ENCODE results near the gene DNASE1L2. TPM values are rescaled to one million over a fixed set of nuclear protein-coding genes. Genes with fewer than 3 reads are reported as not detected.

The DNASE1L2 gene
- polyA plus RNA-seq, 4 donors, result 0.55 to 3.8 (median 1.4) TPM

- peak overlapping the region; percentile 73 to 89 (median 87) for H3K27ac ChIP-seq (ENCODE audit: low read depth in 1 of 3, low read length in 2 of 3)
- DNase-seq (peak; percentile 65 to 68), FAIRE-seq (no peak)
- H3K9me3 ChIP-seq (ENCODE audit: control insufficient read depth in 2 of 2, insufficient read depth in 1 of 2, low read depth in 1 of 2, low read length in 1 of 2), result no peaks in the 10 kb centered on the region
- WGBS, 3 donors, result 3 to 4% (median 4%) methylated on average over 18 to 22 of the region's 22 CpGs
- H3K4me3 ChIP-seq (ENCODE audit: low read depth in 1 of 3, low read length in 3 of 3), result peak overlapping the region; percentile 83 to 99 (median 86)
- peaks cover 0 to 30% (median 3%) of the 10 kb centered on the region in 3 donors for H3K36me3 ChIP-seq (ENCODE audit: control insufficient read depth in 3 of 3, insufficient read depth in 2 of 3, low read depth in 1 of 3, low read length in 3 of 3)
- no peaks in the 10 kb centered on the region for H3K27me3 ChIP-seq (ENCODE audit: control insufficient read depth in 3 of 3, insufficient read depth in 3 of 3, low read length in 3 of 3)
- peaks cover 0 to 11% (median 2%) of the 10 kb centered on the region in 3 donors for H3K4me1 ChIP-seq (ENCODE audit: control insufficient read depth in 3 of 3, insufficient read depth in 2 of 3, low read depth in 1 of 3, low read length in 2 of 3)
These were observed 12.2 kb upstream of the DNASE1L2 start for GRCh38 chr16:2223942-2224486.

GRCh38 chr16:2226245-2226793, 9.9 kb upstream of the DNASE1L2 start:
- H3K9me3 ChIP-seq (ENCODE audit: control insufficient read depth in 2 of 2, insufficient read depth in 1 of 2, low read depth in 1 of 2, low read length in 1 of 2), result no peaks in the 10 kb centered on the region
- H3K36me3 ChIP-seq (ENCODE audit: control insufficient read depth in 3 of 3, insufficient read depth in 2 of 3, low read depth in 1 of 3, low read length in 3 of 3), result peaks cover 4 to 53% (median 8%) of the 10 kb centered on the region in 3 donors
- DNase-seq (no peak), FAIRE-seq (no peak)
- H3K27ac ChIP-seq (ENCODE audit: low read depth in 1 of 3, low read length in 2 of 3), result no peak overlapping the region
- WGBS, 3 donors, result 46 to 67% (median 54%) methylated on average over 9 of the region's 9 CpGs
- no peak overlapping the region for H3K4me3 ChIP-seq (ENCODE audit: low read depth in 1 of 3, low read length in 3 of 3)
- peaks cover 0 to 11% (median 2%) of the 10 kb centered on the region in 3 donors for H3K4me1 ChIP-seq (ENCODE audit: control insufficient read depth in 3 of 3, insufficient read depth in 2 of 3, low read depth in 1 of 3, low read length in 2 of 3)
- H3K27me3 ChIP-seq (ENCODE audit: control insufficient read depth in 3 of 3, insufficient read depth in 3 of 3, low read length in 3 of 3), result no peaks in the 10 kb centered on the region

- Histone ChIP-seq H3K4me1 (ENCODE audit: control insufficient read depth in 3 of 3, insufficient read depth in 2 of 3, low read depth in 1 of 3, low read length in 2 of 3) (peaks cover 0 to 11% (median 2%) of the 10 kb centered on the region in 3 donors), H3K27me3 (ENCODE audit: control insufficient read depth in 3 of 3, insufficient read depth in 3 of 3, low read length in 3 of 3) (no peaks in the 10 kb centered on the region), H3K4me3 (ENCODE audit: low read depth in 1 of 3, low read length in 3 of 3) (no peak overlapping the region), H3K27ac (ENCODE audit: low read depth in 1 of 3, low read length in 2 of 3) (no peak overlapping the region), H3K9me3 (ENCODE audit: control insufficient read depth in 2 of 2, insufficient read depth in 1 of 2, low read depth in 1 of 2, low read length in 1 of 2) (no peaks in the 10 kb centered on the region), H3K36me3 (ENCODE audit: control insufficient read depth in 3 of 3, insufficient read depth in 2 of 3, low read depth in 1 of 3, low read length in 3 of 3) (peaks cover 6 to 59% (median 8%) of the 10 kb centered on the region in 3 donors)
- FAIRE-seq (no peak), DNase-seq (no peak)
- 90 to 94% (median 94%) methylated on average over 6 of the region's 6 CpGs for WGBS, 3 donors
These were observed 9.3 kb upstream of the DNASE1L2 start for GRCh38 chr16:2226918-2227317.

- FAIRE-seq (no peak), DNase-seq (no peak)
- no peaks in the 10 kb centered on the region for H3K9me3 ChIP-seq (ENCODE audit: control insufficient read depth in 2 of 2, insufficient read depth in 1 of 2, low read depth in 1 of 2, low read length in 1 of 2)
- 90 to 92% (median 90%) methylated on average over 21 to 25 of the region's 25 CpGs for WGBS, 3 donors
- H3K27ac ChIP-seq (ENCODE audit: low read depth in 1 of 3, low read length in 2 of 3), result no peak overlapping the region
- no peaks in the 10 kb centered on the region for H3K27me3 ChIP-seq (ENCODE audit: control insufficient read depth in 3 of 3, insufficient read depth in 3 of 3, low read length in 3 of 3)
- no peak overlapping the region for H3K4me3 ChIP-seq (ENCODE audit: low read depth in 1 of 3, low read length in 3 of 3)
- H3K4me1 ChIP-seq (ENCODE audit: control insufficient read depth in 3 of 3, insufficient read depth in 2 of 3, low read depth in 1 of 3, low read length in 2 of 3), result peaks cover 0 to 9% (median 2%) of the 10 kb centered on the region in 3 donors
- peaks cover 8 to 72% (median 17%) of the 10 kb centered on the region in 3 donors for H3K36me3 ChIP-seq (ENCODE audit: control insufficient read depth in 3 of 3, insufficient read depth in 2 of 3, low read depth in 1 of 3, low read length in 3 of 3)
These were observed 8.0 kb upstream of the DNASE1L2 start for GRCh38 chr16:2228161-2228824.

- Histone ChIP-seq H3K27ac (ENCODE audit: low read depth in 1 of 3, low read length in 2 of 3) (no peak overlapping the region), H3K36me3 (ENCODE audit: control insufficient read depth in 3 of 3, insufficient read depth in 2 of 3, low read depth in 1 of 3, low read length in 3 of 3) (peaks cover 14 to 78% (median 17%) of the 10 kb centered on the region in 3 donors), H3K4me3 (ENCODE audit: low read depth in 1 of 3, low read length in 3 of 3) (no peak overlapping the region), H3K9me3 (ENCODE audit: control insufficient read depth in 2 of 2, insufficient read depth in 1 of 2, low read depth in 1 of 2, low read length in 1 of 2) (no peaks in the 10 kb centered on the region), H3K27me3 (ENCODE audit: control insufficient read depth in 3 of 3, insufficient read depth in 3 of 3, low read length in 3 of 3) (no peaks in the 10 kb centered on the region), H3K4me1 (ENCODE audit: control insufficient read depth in 3 of 3, insufficient read depth in 2 of 3, low read depth in 1 of 3, low read length in 2 of 3) (peaks cover 0 to 7% (median 2%) of the 10 kb centered on the region in 3 donors)
- DNase-seq (no peak), FAIRE-seq (no peak)
- WGBS, 3 donors, result 84 to 91% (median 89%) methylated on average over 6 to 12 of the region's 12 CpGs
These were observed 7.2 kb upstream of the DNASE1L2 start for GRCh38 chr16:2229091-2229490.

GRCh38 chr16:2229632-2230250, 6.5 kb upstream of the DNASE1L2 start:
- Histone ChIP-seq H3K27me3 (ENCODE audit: control insufficient read depth in 3 of 3, insufficient read depth in 3 of 3, low read length in 3 of 3) (peaks cover 0 to under 1% (median 0%) of the 10 kb centered on the region in 3 donors), H3K36me3 (ENCODE audit: control insufficient read depth in 3 of 3, insufficient read depth in 2 of 3, low read depth in 1 of 3, low read length in 3 of 3) (peaks cover 14 to 84% (median 17%) of the 10 kb centered on the region in 3 donors), H3K4me3 (ENCODE audit: low read depth in 1 of 3, low read length in 3 of 3) (no peak overlapping the region), H3K27ac (ENCODE audit: low read depth in 1 of 3, low read length in 2 of 3) (no peak overlapping the region), H3K4me1 (ENCODE audit: control insufficient read depth in 3 of 3, insufficient read depth in 2 of 3, low read depth in 1 of 3, low read length in 2 of 3) (peaks cover 0 to under 1% (median 0%) of the 10 kb centered on the region in 3 donors), H3K9me3 (ENCODE audit: control insufficient read depth in 2 of 2, insufficient read depth in 1 of 2, low read depth in 1 of 2, low read length in 1 of 2) (no peaks in the 10 kb centered on the region)
- WGBS, 3 donors, result 90 to 93% (median 91%) methylated on average over 19 to 23 of the region's 23 CpGs
- no peak for FAIRE-seq
- DNase-seq, result no peak

GRCh38 chr16:2230376-2230775, 5.9 kb upstream of the DNASE1L2 start:
- 84 to 92% (median 88%) methylated on average over 12 to 13 of the region's 13 CpGs for WGBS, 3 donors
- peaks cover 0 to 2% (median 2%) of the 10 kb centered on the region in 3 donors for H3K27me3 ChIP-seq (ENCODE audit: control insufficient read depth in 3 of 3, insufficient read depth in 3 of 3, low read length in 3 of 3)
- DNase-seq, result no peak
- H3K36me3 ChIP-seq (ENCODE audit: control insufficient read depth in 3 of 3, insufficient read depth in 2 of 3, low read depth in 1 of 3, low read length in 3 of 3), result peaks cover 14 to 88% (median 23%) of the 10 kb centered on the region in 3 donors
- no peak overlapping the region for H3K27ac ChIP-seq (ENCODE audit: low read depth in 1 of 3, low read length in 2 of 3)
- H3K4me3 ChIP-seq (ENCODE audit: low read depth in 1 of 3, low read length in 3 of 3), result no peak overlapping the region
- FAIRE-seq, result no peak
- no peaks in the 10 kb centered on the region for H3K9me3 ChIP-seq (ENCODE audit: control insufficient read depth in 2 of 2, insufficient read depth in 1 of 2, low read depth in 1 of 2, low read length in 1 of 2)
- no peaks in the 10 kb centered on the region for H3K4me1 ChIP-seq (ENCODE audit: control insufficient read depth in 3 of 3, insufficient read depth in 2 of 3, low read depth in 1 of 3, low read length in 2 of 3)
